Astrocyte (in vitro differentiated cells and primary cell): Measurements from ENCODE around the gene ING5.

ENCODE experiments used
- EZH2 ChIP-seq: IDR thresholded peaks from 2 replicates; pipeline ENCODE4 v1.6.1; 2012; ENCODE audit warnings: mild to moderate bottlenecking, low read length, inconsistent platforms; ENCODE audit not compliant: insufficient read depth
- TF ChIP-seq, protein P1 (sequence below): IDR thresholded peaks from 2 replicates; pipeline ENCODE4 v1.5.1; 2011; ENCODE audit warnings: low read depth, mild to moderate bottlenecking, inconsistent platforms, low read length, moderate library complexity; ENCODE audit not compliant: insufficient read depth

DNA sequence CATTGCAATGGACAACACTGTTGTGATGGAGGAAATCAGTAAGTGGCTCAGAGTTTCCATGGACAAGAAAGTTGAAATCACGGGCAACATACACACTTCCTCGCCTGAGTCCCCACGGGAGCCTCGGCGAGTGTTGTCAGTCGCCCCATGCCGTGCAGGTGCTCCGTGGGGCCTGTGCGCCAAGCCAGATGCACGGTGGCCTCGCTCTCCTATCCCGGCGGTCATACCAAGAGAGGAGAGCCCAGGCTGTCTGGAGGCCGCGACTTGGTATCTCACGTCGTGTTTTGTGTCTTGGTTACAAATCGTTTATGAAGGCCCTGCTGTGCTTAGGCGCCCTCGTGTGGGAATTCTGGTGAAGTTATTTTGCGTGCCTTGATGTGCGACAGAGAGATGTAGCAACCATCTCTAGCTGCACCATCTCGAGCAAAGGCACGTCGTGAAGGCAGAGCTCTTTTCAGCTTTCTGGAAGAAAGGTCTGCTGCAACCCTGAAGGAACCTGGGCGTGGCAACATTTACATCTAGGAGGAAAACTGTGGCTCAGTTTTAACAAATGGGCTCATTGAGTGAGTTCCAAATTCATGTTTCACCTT is 42.6 kb upstream of the ING5 start:
- TF ChIP-seq, protein P1, sequence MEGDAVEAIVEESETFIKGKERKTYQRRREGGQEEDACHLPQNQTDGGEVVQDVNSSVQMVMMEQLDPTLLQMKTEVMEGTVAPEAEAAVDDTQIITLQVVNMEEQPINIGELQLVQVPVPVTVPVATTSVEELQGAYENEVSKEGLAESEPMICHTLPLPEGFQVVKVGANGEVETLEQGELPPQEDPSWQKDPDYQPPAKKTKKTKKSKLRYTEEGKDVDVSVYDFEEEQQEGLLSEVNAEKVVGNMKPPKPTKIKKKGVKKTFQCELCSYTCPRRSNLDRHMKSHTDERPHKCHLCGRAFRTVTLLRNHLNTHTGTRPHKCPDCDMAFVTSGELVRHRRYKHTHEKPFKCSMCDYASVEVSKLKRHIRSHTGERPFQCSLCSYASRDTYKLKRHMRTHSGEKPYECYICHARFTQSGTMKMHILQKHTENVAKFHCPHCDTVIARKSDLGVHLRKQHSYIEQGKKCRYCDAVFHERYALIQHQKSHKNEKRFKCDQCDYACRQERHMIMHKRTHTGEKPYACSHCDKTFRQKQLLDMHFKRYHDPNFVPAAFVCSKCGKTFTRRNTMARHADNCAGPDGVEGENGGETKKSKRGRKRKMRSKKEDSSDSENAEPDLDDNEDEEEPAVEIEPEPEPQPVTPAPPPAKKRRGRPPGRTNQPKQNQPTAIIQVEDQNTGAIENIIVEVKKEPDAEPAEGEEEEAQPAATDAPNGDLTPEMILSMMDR = peak; percentile 68
- TF ChIP-seq EZH2 = no peak
